Activated CD8-positive, alpha-beta memory T cell treated with anti-CD3 and anti-CD28 coated beads, Interleukin-2, amount 50 U/mL, for 24 hours (primary cell): ENCODE results near the gene BRD4.
"Not testable (repeated sequence)": the region's sequence is repeated elsewhere in the genome, so short reads cannot be mapped to it uniquely, and the experiment has no call there.

Experiments used
- DNase-seq: peaks from one replicate; pipeline ENCODE4 v3.0.0-alpha.2; 2020; ENCODE audit errors: extremely low read depth

The BRD4 gene

DNA sequence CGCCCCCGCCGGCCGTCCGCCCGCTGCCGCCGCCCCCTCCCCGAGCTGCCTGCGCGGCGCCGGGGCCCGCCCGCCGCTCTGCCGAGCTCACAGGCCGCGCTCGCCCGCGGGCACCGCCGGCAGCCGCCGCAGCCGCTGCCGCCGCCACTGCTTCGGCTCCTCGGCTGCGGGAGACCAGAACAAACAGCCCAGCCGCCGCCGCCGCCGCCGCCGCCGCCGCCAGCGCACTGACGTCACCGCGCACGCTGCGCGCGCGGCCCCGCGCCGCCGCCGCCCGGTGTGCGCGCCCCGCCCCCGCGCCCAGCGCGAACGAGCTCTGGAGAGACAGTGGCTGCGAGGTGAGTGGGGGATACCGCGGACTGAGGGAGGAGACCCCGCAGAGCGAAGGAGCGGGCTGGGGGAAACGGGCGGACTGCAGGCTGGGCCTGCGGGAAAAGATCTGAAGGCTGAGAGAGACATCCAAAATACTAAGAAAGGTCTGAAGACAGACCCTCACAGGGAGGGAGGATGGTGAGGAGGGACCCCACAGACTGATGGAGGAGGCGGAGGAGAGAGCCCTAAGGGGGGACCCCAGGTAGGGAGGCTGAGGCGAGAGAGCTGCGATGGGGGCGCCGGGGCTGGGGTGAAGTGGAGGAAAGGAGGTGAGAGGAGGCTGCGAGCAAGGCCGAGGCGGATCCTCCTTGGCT is at the start of gene BRD4:
Gene BRD4, minus strand, starts transcription at position 229 of the 686 bp plus-strand sequence. CDS start 59,440 bp downstream, outside the sequence.
- DNase-seq, result no peak

DNA sequence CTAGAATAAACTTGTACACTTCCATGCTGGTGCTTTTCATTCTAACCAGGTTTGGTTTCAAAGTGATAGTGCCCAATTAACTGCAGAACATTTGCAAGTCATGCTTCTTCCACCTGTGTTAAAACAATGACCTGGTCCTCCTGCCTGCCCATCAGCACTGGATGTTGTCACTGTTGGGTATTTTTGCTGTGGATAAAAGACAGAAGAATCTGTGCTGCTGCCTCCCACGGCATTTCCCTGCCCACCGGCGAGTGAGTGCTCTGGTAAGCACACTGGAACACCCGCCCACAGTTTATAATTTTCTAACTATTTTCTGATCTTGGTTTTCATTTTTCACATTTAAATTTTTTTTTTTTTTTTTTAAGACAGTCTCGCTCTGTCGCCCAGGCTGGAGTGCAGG is 49.5 kb upstream of the BRD4 start:
- no peak for DNase-seq

GRCh38 chr19:15381429-15381828 is 49.1 kb upstream of the BRD4 start:
- DNase-seq, result no peak

GRCh38 chr19:15379999-15380647 is 47.8 kb upstream of the BRD4 start:
- no peak for DNase-seq

DNA sequence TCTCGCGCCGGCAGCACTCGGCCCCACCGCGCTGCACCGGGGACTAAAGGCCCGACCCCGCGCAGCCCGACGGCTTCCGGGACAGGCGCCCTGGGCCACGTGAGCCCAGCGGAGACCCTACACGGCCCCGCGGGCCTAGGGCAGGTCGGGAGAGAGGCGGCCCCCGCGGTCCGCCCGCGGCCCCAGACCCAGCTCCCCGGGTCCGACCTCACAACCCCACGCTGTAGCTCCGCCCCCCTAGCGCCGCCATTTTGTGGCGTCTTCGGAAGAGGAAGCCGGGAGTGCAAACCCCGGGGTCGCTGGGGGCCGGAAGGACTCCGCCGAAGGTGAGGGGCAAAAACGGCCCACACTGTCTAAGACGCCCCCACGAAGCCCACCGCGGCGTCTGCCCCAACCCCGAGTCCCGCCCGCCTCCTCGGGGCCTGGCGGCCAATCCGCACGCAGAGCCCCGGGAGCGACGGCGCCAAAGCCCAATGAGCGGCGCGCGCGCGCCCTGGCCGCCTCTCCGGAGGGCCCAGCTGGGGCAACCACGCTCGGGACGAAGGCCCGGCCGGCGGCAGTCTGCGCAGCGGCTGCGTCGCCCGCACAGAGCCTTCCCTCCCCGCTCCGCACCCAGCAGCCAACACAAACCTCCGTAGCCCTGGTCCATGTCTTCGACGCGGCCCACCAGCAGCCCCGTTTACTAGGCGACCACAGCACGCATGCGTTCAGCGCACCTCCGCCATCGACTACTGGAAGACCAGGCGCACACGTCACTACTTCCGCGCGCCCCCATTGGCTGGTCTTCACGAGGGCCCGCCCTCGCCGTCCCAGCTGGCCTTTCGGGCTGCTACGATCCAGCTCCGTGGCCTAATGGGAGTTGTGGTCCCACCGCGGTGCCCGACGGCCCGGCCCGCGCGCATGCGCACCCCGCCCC is 47.0 kb upstream of the BRD4 start, which contains the start of gene AKAP8:
Gene AKAP8, minus strand, starts transcription at position 705 of the 916 bp plus-strand sequence. Its CDS starts 56 bp downstream, at position 649.
- peak; percentile 93 for DNase-seq

DNA sequence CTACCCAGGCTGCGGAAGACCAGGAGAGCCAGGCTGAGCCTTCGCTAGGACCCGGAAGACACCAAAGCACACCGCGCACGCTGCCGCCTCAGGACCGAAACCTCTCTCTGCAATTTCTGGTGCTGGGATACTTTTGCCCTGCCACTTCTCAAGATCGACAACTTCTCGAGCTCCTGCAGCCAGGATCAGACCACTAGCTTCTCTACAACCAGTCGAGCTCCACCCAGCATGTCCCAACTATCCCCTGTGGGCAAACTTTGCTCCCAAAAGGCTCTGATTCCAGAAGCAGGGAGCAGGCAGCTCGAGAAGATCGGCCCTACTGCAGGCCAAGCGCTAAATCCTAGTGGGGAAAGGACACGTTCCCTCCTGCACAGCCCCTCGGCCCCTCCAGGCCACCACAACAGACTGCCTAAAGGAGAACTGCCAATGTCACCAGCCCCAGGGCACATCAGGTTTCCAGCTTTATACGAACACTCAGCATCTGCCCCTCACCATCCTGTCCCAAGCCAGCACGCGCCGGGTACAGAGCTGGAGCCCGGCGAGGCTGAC is 46.3 kb upstream of the BRD4 start:
- no peak for DNase-seq

DNA sequence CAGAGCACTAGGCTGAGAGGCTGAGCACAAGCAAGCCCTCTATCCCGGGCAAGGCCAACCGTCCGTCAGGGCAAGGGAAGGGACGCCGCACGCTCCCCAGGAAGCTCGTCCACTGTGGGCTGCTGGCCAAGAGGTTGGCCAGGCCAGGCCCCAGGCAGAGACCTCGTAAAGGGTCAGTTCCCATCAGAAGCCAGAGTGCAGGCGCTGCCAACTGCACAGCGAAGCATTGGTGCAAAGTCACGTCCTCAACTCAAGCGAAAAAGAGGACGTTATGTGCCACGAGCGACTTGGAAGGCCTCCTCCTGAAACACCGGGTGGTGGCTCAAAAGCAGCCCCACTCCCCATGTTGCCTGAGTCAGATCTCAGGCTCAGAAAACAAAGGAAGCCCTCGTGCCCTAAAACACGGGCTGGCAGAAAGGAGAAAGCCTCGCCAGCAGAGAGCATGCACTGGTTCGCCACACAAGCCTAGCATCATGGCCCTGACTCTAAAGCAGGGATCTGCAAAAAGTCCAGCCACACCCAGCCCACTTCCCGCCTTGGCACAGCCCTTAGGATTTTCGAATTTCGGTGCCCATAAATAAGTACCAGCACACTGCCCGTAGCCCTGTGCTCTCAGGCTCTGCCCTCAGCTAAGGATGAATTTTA is 42.6 kb upstream of the BRD4 start:
- no peak for DNase-seq

DNA sequence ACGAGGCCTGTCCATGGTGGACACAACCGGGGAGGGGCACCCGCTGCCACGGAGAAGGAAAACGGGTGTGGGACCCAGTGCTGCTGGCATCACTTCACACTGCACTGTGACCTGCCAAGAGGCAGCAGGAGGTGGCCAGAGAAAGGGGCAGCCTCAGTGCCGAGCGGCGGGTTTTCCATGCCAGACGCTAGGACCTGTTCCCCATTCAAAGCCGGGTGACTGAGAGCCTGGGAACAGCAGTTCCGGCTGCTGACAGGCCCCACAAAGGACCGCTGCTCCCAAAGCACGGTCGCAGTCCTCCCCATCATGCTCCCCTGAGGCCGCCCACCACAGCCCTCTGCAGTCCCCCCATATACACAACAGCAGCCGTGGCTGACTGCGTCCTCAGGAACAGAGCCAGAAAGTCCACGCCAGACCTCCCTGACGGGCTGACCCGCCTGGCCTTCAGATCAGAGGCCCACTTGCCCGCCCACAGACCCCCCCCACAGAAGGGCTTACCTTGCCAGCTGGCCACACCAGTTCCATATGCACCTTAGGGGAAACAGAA is 41.8 kb upstream of the BRD4 start:
- DNase-seq, result no peak

DNA sequence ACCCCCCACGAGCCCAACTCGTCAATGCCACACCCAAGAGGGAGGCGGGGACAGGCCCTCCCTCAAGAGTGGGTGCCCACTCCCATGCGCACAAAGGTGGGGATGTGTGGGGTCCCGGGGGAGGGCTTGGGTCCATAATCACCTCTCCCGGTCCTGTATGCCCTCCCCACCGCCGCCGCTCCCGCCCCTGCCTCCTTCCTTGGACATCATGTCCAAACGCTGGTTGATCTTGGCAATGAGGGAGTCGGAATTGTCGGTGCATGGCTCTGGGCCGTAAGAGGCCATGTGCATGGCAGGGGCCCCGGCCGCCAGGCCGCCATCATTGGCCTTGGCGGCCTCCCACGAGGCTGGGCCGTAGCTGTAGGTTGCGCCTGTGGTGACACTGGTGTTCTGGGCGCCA is 41.3 kb upstream of the BRD4 start:
- no peak for DNase-seq

- no peak for DNase-seq
Measured at GRCh38 chr19:15372891-15373301, 40.6 kb upstream of the BRD4 start.

DNA sequence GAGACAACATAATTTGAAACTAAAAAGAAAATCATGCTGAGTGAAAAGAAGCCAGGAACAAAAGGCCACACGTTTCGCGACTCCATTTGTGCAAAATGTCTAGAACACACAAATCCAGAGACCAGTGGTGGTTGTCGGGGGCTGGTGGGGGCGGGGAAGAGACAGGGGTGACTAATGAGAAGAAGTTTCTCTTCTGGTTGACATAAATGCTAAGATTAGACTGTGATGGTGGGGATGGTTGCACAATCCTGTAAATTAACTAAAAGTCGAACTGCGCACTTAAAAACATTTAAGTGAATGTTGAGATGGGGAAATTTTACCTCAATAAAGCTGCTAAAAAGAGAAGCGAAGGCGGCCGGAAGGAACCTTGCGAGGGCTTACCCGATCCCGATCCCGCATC is 40.1 kb upstream of the BRD4 start:
- no peak for DNase-seq

GRCh38 chr19:15371786-15372380 is 39.5 kb upstream of the BRD4 start:
- no peak for DNase-seq

GRCh38 chr19:15371119-15371518 is 38.8 kb upstream of the BRD4 start:
- DNase-seq, result no peak

GRCh38 chr19:15369594-15369891 is 37.2 kb upstream of the BRD4 start:
- no peak for DNase-seq

GRCh38 chr19:15368798-15369593 is 36.7 kb upstream of the BRD4 start:
- DNase-seq, result no peak

DNA sequence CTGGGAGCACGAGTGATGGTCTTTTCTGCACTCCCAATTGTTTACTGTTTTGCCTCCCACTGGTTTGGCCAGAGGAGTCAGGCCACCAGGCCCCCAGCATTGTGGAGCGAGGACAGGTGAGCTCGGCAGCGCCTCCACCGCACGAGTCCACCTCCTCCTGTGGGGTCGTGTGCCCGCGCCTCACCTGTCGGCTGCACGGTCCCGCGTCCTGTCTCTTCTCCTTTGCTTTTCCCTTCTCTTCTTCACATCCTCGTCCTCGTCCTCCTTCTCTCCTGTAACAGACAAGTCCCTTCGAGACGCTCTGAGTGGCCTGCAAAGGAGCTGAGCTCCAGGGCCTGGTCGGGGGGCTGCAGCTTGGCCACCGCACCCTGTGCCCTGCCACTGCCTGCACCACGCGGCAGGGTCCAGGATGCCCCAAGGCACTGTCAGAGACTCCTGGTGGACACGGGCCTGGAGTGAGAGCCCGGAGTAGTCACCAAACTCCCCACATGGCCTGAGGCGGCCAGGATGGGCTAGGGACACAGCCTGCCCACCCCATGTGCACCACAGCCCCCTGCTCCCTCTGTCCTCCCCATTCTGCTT is 35.8 kb upstream of the BRD4 start:
- no peak for DNase-seq

DNA sequence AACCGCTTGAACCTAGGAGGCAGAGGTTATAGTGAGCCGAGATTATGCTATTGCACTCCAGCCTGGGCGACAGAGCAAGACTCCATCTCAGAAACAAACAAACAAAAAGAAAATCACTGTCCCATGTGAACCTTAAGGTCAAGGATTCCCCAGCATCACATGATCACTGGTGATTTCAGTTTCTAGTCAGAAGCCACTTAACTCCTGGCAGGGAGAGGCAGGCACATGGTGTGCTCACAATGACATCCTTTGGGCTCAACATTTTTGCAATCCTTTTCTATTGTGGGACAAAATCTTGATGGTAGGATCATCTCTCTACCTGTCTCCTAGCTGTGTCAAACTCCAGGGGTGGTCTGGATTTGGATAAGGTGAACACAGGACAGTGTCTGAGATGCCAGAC is 35.1 kb upstream of the BRD4 start:
- no peak for DNase-seq

DNA sequence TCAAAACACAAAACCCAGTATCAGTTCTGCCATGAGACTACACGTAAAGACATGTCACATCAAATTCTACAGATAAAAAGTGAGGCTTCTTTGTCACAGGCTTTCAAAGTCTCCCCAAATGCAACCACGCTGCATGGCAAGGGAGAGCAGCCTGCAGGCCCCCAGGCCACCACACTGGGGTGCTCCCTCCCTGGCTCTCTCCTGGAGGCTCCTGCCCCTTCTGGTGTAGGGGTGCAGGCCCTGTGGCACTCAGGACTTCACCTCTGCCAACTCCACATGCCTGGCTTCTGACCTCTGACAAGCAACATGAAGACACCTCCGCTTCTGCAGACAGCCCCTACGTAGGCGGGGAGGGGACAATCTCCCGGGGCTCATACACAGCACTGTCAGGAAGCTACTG is 32.9 kb upstream of the BRD4 start:
- DNase-seq, result no peak

DNA sequence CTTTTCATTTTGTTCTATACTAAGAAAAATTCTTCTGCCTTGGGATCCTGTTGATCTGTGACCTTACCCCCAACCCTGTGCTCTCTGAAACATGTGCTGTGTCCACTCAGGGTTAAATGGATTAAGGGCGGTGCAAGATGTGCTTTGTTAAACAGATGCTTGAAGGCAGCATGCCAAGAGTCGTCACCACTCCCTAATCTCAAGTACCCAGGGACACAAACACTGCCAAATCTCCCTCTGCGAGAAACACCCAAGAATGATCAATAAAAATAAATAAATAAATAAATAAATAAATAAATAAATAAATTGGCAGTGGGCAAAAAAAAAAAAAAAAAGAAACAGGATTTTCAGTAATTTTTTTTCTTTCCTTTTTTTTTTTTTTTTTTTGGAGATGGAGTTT is 31.5 kb upstream of the BRD4 start:
- DNase-seq, result not testable (repeated sequence)

DNA sequence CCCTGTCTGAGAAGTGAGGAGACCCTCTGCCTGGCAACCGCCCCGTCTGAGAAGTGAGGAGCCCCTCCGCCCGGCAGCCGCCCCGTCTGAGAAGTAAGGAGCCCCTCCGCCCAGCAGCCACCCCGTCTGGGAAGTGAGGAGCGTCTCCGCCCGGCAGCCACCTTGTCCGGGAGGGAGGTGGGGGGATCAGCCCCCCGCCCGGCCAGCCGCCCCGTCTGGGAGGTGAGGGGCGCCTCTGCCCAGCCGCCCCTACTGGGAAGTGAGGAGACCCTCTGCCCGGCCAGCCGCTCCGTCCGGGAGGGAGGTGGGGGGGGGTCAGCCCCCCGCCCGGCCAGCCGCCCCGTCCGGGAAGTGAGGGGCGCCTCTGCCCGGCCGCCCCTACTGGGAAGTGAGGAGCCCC is 30.7 kb upstream of the BRD4 start:
- not testable (repeated sequence) for DNase-seq
